ENCODE measurements around the gene TEX54.
A peak's percentile ranks its signal among the peaks of the same experiment; 100 is the strongest.
"Not testable (repeated sequence)": the region's sequence is repeated elsewhere in the genome, so short reads cannot be mapped to it uniquely, and the experiment has no call there.

The TEX54 gene

DNA sequence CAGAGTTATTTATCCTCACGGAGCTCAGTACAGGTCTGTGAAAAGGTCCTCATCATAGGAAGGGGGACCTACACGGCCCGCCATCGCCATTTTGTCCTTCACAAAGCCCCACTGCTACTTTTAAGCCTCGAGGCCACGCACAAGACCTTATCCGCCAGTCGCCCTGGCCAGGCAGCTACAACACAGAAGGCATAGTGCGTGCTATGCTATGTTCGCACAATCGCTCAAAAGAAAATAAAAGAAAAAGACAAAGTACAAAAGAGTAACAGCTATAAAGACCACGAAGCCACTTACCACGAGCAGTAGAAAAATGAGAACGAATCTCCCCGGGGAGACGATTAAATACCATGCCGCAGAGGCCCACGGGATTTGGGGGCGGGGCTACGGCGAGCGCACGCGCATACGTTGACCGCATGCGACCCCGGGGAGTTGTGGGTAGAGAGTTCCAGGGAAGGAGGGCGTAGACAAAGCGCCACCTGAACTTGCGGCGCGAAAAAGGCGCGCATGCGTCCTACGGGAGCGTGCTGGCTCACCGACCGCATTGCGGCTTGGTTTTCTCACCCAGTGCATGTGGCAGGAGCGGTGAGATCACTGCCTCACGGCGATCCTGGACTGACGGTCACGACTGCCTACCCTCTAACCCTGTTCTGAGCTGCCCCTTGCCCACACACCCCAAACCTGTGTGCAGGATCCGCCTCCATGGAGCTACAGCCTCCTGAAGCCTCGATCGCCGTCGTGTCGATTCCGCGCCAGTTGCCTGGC, 23.1 kb upstream of the TEX54 start:
- peak overlapping the region; percentile 96 for H3K4me3 ChIP-seq (ENCODE audit: low read depth, low read length)

DNA sequence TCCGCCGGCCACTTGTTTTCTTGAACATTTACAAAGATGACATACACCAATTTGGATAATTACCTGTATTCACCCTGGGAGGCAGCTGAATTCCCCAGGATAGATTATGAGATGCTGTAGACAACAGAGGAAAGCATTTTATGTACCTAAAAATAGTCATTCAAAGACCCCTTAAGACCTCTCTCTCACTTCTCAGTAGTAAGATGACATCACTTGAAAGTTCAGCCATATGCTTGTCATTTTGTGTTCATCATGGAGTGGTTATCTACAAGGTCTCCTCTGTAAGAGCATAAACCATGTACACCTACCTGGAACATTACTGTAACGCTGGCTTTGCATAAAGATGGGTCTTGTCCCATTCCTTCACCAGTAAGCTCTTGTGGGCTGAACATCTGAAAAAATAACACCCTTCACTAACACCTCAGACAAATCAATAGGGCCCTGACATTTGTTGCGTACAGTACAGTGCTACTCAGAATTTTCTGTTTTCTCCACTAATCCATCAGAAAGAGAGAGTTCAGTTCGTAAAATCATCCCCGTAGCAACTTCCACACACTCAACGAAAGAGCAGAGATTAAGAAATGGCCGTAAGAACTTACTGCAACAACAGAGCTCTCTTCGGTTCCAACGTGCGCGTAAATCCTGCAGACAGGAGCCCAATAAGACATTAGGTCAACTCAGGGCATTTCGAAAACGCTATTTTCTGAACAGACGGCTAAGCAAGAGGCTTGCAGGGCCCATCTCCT, 22.4 kb upstream of the TEX54 start:
- peak overlapping the region; percentile 96 for H3K4me3 ChIP-seq (ENCODE audit: low read depth, low read length)

DNA sequence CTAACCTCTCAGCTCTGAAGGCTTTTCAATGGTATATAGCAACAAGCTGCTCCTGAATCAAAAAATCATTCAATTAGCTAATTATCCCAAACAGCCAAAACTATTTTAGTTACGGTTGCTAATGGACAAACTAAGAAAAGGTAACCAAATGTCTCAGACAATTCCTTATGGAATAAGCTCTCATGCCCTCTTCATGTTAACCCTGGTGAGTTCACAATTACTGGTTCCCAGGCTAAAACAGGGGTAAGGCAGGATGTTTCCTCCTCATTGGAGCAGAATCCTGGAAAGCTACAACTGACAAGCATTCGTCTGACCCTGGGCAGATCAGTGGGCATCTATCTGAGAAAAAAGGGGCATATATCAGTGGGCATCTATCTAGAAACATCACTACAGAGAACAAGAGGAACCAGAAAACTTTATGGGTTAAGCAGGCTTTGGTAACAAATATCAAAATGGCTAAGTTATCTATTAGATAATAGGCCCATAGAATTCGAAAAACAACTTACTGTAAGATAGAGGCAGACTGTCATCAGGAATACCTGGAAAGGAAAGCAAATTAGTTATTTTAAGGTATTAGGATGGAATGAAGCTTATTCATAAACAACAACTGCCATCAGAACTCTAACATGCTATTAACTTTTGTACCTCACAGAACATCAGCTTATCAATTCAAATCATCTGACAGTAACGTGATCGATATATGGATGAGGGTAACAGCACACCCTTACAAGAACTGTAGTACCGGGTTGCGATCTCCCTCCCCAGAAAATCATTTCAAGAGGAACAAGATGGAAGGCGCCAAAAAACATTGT, 21.6 kb upstream of the TEX54 start:
- peak overlapping the region; percentile 96 for H3K4me3 ChIP-seq (ENCODE audit: low read depth, low read length)

DNA sequence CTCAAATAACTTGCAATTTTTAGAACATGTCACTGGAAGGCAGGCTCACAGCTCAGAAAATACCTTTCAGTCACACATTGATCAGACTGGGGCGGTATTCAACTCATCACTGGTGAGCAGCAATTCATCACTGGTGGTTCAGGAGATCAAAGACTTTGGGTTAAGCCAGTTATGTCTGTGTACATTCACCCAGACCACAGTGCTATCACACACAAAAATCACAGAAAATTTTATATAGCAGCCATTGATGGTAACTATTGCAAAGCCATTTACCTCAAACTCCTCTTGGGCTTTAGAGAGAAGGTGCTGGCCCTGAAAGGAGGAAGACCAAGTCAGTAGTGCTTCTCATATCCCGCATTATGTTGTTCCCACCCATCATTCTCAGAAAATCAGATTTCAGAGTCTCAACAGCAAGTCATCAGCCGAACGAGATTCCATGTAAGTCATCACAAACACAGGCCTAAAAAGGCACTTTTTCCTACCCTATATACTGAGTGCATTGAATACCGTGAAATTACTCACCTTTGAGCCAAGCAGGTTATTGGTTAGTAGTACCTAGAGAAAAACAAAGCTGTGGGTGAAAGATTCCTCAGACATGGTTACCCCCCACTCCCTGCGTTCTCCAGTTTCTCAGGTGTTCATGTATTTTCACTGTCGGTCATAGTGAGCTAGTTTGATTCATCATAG, 20.8 kb upstream of the TEX54 start:
- peak overlapping the region; percentile 96 for H3K4me3 ChIP-seq (ENCODE audit: low read depth, low read length)

DNA sequence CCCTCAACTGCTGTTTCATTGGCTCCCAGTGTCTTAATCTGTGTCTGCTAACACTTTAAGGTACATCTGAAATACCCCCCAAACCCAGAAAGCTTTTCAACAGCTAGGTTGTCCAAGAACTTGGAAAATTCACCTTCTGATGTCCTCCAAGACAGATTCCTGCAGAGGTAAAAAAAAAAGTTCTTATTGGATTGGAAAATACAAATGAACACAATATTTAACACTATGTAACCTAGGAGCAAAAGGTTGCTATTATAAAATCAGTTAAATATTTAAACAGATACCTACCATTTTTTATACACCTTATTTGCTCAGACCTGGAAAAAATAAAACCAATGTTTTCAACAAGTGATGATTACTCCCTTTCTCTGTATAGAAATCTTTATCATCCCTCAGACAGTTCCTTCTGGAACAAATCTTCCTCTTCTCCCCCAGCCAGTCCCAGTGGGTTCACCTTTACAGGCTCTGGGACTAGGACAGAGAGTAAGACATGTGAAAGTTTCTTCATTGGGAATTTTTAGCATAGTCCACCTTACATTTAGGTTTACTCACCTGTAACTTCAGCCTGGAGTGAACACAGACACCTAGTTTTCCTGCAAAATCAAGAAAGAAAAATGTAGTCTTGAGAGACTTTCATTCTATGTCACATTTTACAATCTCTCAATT, 20.0 kb upstream of the TEX54 start:
- peak overlapping the region; percentile 96 for H3K4me3 ChIP-seq (ENCODE audit: low read depth, low read length)

DNA sequence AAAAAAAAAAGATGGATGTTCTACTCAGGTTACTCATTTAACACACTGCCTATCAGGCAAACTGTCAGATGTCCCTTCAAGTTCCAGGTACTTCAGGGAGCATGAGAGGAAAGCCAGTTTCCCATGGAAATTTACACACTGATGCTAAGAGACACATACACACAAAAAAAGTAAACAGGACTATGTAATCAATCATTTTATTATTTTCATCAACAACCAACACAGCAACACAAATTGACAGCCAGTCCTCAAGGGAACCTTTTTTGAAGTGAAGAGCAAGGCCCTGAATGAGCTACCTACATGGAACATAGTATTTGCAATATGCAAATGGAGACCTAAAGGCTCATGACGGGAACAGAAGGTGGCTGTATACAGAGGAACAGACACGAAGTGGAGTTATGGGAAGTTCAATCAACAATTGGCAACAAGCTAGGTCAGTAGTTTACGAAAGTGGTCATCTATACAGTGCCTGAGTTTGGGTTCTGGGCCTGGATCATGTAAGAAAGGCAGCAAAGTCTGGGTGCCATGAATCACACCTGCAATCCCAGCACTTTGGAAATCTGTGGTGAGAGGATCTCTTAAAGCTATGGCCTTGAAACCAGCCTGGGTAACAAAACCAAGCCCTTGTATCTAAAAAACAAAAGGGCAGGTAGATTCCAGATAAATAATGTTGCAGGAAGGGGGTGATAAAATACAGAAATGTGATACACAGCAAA, 19.3 kb upstream of the TEX54 start:
- no peak overlapping the region for H3K4me3 ChIP-seq (ENCODE audit: low read depth, low read length)

DNA sequence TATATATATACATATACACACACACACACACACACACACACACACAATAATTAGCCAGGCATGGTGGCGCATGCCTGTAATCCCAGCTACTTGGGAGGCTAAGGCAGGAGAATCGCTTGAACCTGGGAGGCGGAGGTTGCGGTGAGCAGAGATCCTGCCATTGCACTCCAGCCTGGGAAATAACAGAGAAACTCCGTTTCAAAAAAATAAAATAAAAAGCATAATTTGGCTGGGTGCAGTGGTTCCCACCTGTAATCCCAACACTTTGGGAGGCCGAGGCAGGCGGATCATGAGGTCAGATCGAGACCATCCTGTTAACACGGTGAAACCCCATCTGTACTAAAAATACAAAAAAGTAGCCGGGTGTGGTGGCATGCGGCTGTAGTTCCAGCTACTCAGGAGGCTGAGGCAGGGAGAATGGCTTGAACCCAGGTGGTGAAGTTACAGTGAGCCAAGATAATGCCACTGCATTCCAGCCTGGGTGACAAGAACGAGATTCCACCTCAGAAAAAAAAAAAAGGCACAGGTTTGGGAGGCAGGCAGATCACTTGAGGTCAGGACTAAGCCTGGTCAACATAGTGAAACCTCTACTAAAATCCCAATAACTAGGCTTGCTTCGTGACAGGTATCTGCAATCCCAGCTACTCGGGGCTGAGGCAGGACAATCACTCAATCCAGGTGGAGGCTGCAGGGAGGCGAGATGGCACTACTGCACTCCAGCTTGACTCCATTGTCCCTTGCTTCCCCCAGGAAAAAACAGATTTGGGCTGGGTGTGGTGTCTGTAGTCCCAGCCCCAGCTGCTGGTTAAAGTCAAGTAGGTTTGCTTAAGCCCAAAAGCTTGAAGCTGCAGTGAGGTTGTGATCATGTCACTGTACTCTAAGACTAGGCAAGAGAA, 18.5 kb upstream of the TEX54 start:
- H3K4me3 ChIP-seq (ENCODE audit: low read depth, low read length), result no peak overlapping the region

DNA sequence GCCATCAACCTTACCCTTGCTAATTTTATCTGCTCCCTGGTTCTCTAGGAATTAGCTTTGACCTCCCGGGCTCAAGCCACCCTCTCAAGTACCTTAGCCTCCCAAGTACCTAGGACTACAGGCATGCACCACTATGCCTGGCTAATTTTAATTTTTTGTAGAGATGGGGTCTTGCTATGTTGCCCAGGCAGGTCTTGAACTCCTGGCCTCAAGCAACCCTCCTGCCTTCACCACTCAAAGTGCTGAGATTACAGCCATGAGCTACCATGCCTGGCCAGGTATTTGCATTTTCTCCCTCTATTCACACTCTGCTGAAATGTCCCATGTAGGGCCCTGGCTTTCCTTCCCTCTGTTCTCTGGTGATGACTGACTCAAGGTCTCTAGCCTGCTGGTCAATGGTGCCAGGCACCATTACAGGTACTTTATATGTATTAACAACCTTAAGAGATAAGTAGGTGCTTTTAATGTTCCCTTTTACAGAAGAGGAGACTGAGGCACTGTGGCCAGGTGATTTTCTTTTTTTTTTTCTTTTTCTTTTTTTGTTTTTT, 15.2 kb upstream of the TEX54 start:
- H3K4me3 ChIP-seq (ENCODE audit: low read depth, low read length), result no peak overlapping the region

DNA sequence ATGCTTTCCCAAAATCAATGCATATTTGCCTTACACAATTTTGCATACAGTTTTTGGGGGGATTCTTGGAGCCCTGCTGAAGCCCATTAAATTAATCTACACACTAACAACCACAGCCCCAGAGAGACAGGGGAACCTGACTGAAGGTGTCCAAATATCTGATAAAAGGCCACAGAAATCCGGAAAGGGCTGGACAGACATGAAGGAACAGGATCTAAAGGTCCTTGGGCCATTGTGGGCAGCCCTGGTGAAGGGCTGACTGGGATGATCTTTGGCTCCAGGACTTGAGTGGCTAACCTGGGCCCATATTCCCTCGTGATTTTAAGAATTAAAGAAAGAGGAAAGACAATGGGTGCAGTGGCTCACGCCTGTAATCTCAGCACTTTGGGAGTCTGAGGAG, 13.5 kb upstream of the TEX54 start:
- H3K4me3 ChIP-seq (ENCODE audit: low read depth, low read length), result no peak overlapping the region

DNA sequence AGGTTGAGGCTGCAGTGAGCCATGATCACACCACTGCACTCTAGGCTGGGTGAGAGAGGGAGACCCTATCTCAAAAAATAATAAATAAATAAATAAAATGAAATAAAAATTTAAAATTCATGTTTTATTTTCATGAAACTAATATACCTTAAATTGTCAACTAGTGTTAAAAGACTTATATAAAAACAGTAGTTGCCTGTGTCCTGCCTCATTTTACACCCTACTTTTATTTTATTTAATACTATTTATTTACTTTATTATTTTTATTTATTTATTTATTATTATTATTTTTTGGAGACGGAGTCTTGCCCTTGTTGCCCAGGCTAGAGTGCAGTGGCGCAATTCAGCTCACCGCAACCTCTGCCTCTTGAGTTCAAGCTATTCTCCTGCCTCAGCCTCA, 11.5 kb upstream of the TEX54 start:
- no peak overlapping the region for H3K4me3 ChIP-seq (ENCODE audit: low read depth, low read length)

DNA sequence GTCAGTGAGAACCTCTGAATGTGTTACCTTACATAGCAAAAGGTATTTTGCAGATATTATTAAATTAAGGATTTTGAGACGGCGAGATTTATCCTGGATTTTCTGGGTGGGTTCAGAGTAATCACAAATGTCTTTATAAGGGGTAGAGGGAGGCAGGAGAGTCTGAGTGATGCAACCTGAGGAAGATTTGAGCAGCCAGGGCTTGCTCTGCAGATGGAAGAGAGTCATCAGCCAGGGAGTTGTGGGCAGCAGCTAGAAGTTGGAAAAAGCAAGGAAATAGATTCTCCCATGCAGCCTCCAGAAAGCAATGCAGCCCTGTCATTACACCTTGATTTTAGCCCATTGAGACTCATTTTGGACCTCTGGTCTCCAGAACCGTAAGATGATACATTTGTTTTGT, 10.8 kb upstream of the TEX54 start:
- no peak overlapping the region for H3K4me3 ChIP-seq (ENCODE audit: low read depth, low read length)

DNA sequence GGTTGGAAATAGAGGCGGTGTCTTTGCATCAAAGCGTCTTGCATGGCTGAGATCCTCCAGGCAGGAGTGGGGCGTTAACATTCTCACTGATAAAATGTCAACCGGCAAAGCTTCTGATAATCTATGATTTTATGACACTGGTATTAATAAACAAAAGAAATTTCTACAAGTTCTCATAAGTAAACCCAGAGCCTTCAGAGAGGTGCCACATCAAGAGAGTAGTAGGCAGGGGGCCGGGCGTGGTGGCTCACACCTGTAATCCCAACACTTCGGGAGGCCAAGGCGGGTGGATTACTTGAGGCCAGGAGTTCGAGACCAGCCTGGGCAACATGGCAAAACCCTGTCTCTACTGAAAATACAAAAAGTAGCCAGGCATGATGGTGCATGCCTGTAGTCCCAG, 10.2 kb upstream of the TEX54 start:
- not testable (repeated sequence) for H3K4me3 ChIP-seq (ENCODE audit: low read depth, low read length)

DNA sequence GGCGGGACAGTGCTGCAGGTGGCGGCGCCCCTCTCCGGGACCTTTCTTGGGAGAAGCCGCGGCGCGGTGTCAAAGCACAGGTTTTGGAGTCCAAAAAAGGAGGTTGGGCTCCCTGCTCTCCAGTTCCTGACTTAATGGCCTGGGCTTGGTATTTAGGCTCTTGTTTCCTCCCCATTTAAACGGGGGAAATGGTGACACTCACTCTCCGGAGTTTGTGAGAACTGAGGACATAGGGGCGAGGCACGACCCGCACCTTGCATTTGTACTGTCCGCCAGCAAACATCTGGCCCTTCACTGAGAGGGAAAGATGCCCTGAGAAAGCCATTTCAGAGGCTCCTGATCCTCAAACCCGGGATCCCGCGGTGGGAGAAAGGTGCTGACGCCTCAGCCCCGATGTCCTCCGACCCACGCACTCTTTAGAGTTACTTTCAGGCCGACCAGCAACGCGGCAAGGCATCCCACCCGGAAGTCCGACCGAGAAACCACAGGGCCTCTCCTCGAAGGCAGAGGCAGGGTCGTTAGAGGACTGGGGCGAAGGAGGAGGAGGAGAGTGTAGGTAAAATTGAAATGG, 9.6 kb upstream of the TEX54 start:
- H3K4me3 ChIP-seq (ENCODE audit: low read depth, low read length), result peak overlapping the region; percentile 24

DNA sequence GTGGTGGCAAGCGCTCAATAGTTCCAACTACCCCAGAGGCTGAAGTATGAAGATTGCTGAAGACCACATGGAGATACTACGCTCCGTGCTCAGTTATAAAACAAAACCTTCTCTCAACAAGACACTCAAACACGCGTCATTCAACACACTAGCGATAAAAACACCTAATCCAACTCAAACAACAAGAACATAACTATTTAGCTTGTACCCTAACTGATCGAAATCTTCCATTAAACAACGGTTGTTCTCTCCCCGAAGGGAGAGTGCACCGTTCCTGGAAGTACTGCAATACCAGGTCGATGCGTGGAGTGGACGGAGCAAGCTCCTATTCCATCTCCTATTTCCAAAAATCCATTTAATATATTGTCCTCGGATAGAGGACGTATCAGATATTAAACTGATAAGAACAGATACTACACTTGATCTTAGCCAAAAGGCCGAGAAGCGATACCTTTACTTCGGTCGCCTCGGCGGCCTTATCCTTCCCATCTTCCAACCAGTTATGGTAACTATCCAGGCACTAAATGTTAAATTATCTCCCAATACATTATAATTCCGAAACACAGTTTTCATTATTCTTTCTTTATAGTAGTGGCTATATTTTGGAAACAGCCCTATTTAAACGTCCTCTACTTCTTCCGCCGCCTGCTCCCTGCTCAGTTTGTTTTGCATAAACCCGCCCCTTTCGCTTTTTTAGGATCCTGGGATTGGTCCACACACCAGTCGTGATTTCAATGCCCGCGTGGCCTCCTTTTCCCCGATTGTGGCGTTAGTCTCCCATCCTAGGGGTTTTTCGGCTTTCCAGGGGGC, 8.9 kb upstream of the TEX54 start:
- H3K4me3 ChIP-seq (ENCODE audit: low read depth, low read length), result peak overlapping the region; percentile 24

DNA sequence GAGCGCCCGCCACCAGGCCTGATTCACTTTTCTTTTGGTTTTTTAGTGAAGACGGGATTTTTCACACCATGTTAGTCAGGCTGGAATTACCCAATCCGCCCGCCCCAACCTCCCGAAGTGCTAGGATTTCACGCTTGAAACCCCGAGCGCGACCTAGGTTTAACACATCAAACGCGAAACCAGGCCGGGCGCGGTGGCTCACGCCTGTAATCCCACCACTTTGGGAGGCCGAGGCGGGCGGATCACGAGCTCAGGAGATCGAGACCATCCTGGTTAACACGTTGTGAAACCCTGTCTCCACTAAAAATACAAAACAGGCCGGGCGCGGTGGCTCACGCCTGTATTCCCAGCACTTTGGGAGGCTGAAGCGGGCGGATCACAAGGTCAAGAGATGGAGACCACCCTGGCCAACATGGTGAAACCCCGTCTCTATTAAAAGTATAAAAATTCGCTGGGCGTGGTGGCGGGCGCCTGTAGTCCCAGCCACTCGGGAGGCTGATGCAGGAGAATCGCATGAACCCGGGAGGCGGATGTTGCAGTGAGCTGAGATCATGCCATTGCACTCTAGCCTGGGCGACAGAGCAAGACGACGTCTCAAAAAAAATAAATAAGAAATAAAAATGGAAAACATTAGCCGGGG, 8.2 kb upstream of the TEX54 start:
- peak overlapping the region; percentile 9 for H3K4me3 ChIP-seq (ENCODE audit: low read depth, low read length)

DNA sequence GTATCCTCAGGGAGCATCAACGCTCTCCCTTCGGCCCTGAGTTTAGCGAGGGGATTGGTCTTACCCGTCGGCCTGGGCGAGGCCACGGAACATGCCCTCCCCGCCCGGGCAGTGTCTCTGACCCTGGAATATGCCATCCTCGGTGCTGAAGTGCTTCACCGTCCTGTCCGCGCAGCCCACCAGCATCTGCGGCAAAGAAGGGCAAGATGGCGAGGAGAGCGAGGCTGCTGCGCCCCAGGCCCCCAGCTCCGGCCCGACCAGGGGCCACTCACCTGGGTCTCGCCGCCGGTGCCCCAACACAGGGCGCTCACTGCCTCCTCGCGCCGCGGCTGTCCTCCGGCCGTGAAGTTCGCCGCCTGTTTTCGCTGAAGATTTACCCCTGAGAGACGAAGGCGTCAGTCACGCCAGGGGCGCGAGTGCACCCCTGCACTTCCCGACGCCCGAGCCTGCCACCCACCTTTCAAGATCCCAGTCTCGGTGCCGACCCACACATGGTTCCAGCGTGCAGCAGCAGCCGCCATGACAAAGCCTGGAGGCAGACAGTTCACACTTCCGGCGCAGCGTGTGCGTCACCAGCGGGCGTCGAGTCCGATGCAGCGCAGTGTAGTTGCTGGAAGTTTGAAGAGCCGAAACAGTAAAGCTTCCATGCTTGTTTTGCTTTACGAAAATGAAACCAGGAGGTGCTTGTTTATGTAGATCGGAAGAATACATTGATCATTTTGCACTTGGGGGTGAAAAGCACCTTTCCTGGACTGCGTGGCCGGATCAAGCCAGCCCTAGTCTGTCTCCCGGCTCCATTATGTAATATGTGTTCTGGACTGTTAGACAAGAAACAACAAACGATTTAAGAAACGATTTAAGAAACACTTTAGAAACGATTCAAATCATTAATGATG, 6.7 kb upstream of the TEX54 start, which contains the start of gene WDR74:
Gene WDR74 (minus strand): TSS at position 541 of the 896 bp plus-strand sequence. CDS start 20 bp downstream, at position 521.
- peak within 1 kb of the TSS; percentile 97 for H3K4me3 ChIP-seq (ENCODE audit: low read depth, low read length)

Measured in iPS-11a (cell line).